Measurements from ENCODE around the gene MRPL14. TPM values are rescaled to one million over a fixed set of nuclear protein-coding genes. Genes with fewer than 3 reads are reported as not detected.
A peak's percentile ranks its signal among the peaks of the same experiment; 100 is the strongest.

The MRPL14 gene
- total RNA-seq, 1 experiment from 2014 or later, result 103 TPM

GRCh38 chr6:44128020-44128917, 1.0 kb upstream of the MRPL14 start:
- Mint-ChIP-seq H3K4me1 (ENCODE audit: low read depth, unreplicated experiment) (peaks cover 66% of the 10 kb centered on the region), H3K27ac (ENCODE audit: unreplicated experiment) (peak overlapping the region; percentile 95), H3K4me3 (ENCODE audit: low read depth, unreplicated experiment) (peak overlapping the region; percentile 96), H3K27me3 (ENCODE audit: unreplicated experiment) (no peaks in the 10 kb centered on the region), H3K36me3 (ENCODE audit: insufficient read depth, unreplicated experiment) (peaks cover 55% of the 10 kb centered on the region), H3K9me3 (ENCODE audit: low read depth, unreplicated experiment) (no peaks in the 10 kb centered on the region)
- BruUV-seq (replicated peaks), result no TSS peak
- peak; percentile 32 for TF ChIP-seq CTCF (IDR thresholded peaks at IDR 0.05; ENCODE audit: unreplicated experiment)
- intact Hi-C loops (cut with micrococcal nuclease; ENCODE audit: unreplicated experiment), result no loop called here
- peak; percentile 69 for DNase-seq
- CTCF ChIA-PET, result interaction anchor here (0.6 to 1.2 kb wide), 6 partner anchors 10 to 712 kb away, joined by 3 to 7 read pairs (median 4); no protein-coding TSS in a partner anchor

DNA sequence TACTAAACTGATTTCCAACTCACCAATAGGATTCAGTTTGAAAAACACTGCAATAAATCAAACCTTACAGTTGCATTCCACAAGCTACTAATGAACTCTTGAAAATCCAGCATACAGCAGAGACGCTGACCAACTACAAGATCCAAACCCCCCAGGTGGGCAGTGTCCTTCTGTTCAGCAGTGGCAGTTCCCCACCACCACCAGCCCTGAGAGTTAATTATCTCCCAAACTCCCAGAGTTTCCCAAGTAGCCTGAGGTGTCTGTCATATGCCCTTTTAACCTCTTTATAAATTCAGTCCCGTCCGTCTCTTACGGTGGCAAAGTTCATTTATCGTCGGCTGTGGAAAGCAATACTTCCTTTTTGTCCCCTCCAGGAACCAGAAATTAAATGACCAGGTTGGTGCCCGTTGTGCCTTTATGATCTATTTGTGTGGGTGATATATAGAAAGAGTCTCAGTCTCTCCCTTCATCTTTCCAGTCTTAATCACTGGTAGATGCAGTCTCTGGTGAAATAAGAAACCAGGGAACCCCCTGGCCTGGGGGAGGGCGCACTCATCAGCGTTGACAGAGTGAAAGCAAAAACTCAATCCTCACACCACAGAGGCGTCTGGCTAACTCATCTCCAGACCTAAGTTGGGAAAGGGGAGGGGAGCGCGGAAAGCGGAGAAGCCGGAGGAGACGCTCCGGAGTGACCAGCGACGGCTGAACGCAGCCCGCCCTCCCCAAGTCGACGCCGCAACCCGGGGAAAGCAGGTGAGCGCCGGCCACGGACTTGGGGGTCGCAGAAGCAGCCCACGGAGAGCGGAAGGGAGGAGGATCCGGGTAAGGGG, 717 bp downstream of the MRPL14 start:
- Mint-ChIP-seq H3K27ac (ENCODE audit: unreplicated experiment) (peak overlapping the region; percentile 95), H3K4me1 (ENCODE audit: low read depth, unreplicated experiment) (peaks cover 64% of the 10 kb centered on the region), H3K36me3 (ENCODE audit: insufficient read depth, unreplicated experiment) (peaks cover 50% of the 10 kb centered on the region), H3K9me3 (ENCODE audit: low read depth, unreplicated experiment) (no peaks in the 10 kb centered on the region), H3K4me3 (ENCODE audit: low read depth, unreplicated experiment) (peak overlapping the region; percentile 96), H3K27me3 (ENCODE audit: unreplicated experiment) (no peaks in the 10 kb centered on the region)
- CTCF ChIA-PET, result interaction anchor here (0.5 to 1.2 kb wide), 3 partner anchors 10 to 46 kb away, joined by 3 to 4 read pairs (median 3); no protein-coding TSS in a partner anchor
- intact Hi-C loops (cut with micrococcal nuclease; ENCODE audit: unreplicated experiment), result no loop called here
- TSS peak; percentile 49 for BruUV-seq (replicated peaks)
- peak; percentile 62 for DNase-seq
- TF ChIP-seq CTCF (IDR thresholded peaks at IDR 0.05; ENCODE audit: unreplicated experiment), result no peak

- intact Hi-C loops (cut with micrococcal nuclease; ENCODE audit: unreplicated experiment), result no loop called here
- DNase-seq, result no peak
- peaks cover 44% of the 10 kb centered on the region for H3K36me3 Mint-ChIP-seq (ENCODE audit: insufficient read depth, unreplicated experiment)
- CTCF ChIA-PET, result interaction anchor here (1.3 kb wide), 1 partner anchor 45 kb away, joined by 4 read pairs; no protein-coding TSS in a partner anchor
- peak overlapping the region; percentile 24 for H3K4me3 Mint-ChIP-seq (ENCODE audit: low read depth, unreplicated experiment)
- no peaks in the 10 kb centered on the region for H3K9me3 Mint-ChIP-seq (ENCODE audit: low read depth, unreplicated experiment)
- H3K27ac Mint-ChIP-seq (ENCODE audit: unreplicated experiment), result no peak overlapping the region
- no peak for TF ChIP-seq CTCF (IDR thresholded peaks at IDR 0.05; ENCODE audit: unreplicated experiment)
- peaks cover 73% of the 10 kb centered on the region for H3K4me1 Mint-ChIP-seq (ENCODE audit: low read depth, unreplicated experiment)
- H3K27me3 Mint-ChIP-seq (ENCODE audit: unreplicated experiment), result no peaks in the 10 kb centered on the region
- BruUV-seq (replicated peaks), result no TSS peak
Observed at GRCh38 chr6:44123544-44123943, 3.7 kb downstream of the MRPL14 start.

GRCh38 chr6:44122801-44123200, 4.5 kb downstream of the MRPL14 start:
- Mint-ChIP-seq H3K27me3 (ENCODE audit: unreplicated experiment) (no peaks in the 10 kb centered on the region), H3K4me3 (ENCODE audit: low read depth, unreplicated experiment) (peak overlapping the region; percentile 24), H3K9me3 (ENCODE audit: low read depth, unreplicated experiment) (no peaks in the 10 kb centered on the region), H3K4me1 (ENCODE audit: low read depth, unreplicated experiment) (peaks cover 75% of the 10 kb centered on the region), H3K27ac (ENCODE audit: unreplicated experiment) (peak overlapping the region; percentile 24), H3K36me3 (ENCODE audit: insufficient read depth, unreplicated experiment) (peaks cover 40% of the 10 kb centered on the region)
- BruUV-seq (replicated peaks), result no TSS peak
- intact Hi-C loops (cut with micrococcal nuclease; ENCODE audit: unreplicated experiment), result no loop called here
- CTCF ChIA-PET, result interaction anchor here (0.6 kb wide), 1 partner anchor 42 kb away, joined by 3 read pairs; no protein-coding TSS in a partner anchor
- DNase-seq, result no peak
- no peak for TF ChIP-seq CTCF (IDR thresholded peaks at IDR 0.05; ENCODE audit: unreplicated experiment)

Measured in Calu3 (cell line).